Keratinocyte (primary cell): ENCODE measurements around the gene KRTAP4-7. TPM values are rescaled to one million over a fixed set of nuclear protein-coding genes. Genes with fewer than 3 reads are reported as not detected.

Experiments
- DNase-seq: peaks from one replicate; pipeline ENCODE4 v3.0.0-alpha.2; 2011; ENCODE audit warnings: low read depth, missing footprints, low spot score
- FAIRE-seq: peaks from 2 replicates; lab custom pipeline; 2011; peaks lifted over from hg19 to GRCh38; lab: Jason Lieb, UNC
- H2AFZ ChIP-seq: 2 replicates; pipeline ENCODE4 v1.6.0; 2012; ENCODE audit warnings: low read length, control low read depth, inconsistent platforms; ENCODE audit not compliant: control insufficient read depth
- H3K27ac ChIP-seq: 2 replicates; pipeline ENCODE4 v1.5.1; 2011; ENCODE audit warnings: low read length; ENCODE audit not compliant: control insufficient read depth, insufficient read depth
- H3K27me3 ChIP-seq: 3 replicates; pipeline ENCODE4 v1.6.0; 2011; ENCODE audit warnings: low read length; ENCODE audit not compliant: control insufficient read depth, insufficient read depth; ENCODE audit errors: extremely low read depth
- H3K36me3 ChIP-seq, 2 experiments: 2 replicates in 1 of 2; 3 replicates in 1 of 2; pipeline ENCODE4 v1.5.1; 2011; ENCODE audit warnings: low read length in 2 of 2, mild to moderate bottlenecking in 1 of 2; ENCODE audit not compliant: control insufficient read depth in 2 of 2, insufficient read depth in 2 of 2; ENCODE audit errors: extremely low read depth in 1 of 2
- H3K4me1 ChIP-seq: 3 replicates; pipeline ENCODE4 v1.5.1; 2011; ENCODE audit warnings: low read length; ENCODE audit not compliant: control insufficient read depth, insufficient read depth; ENCODE audit errors: extremely low read depth
- H3K4me2 ChIP-seq: 3 replicates; pipeline ENCODE4 v1.6.0; 2011; ENCODE audit warnings: low read depth, low read length; ENCODE audit not compliant: control insufficient read depth, insufficient read depth; ENCODE audit errors: extremely low read depth
- H3K4me3 ChIP-seq, 3 experiments: fragments of 200-600 bp in 1 of 3; sonication (generic) in 1 of 3; 2 replicates in 2 of 3; 3 replicates in 1 of 3; pipeline ENCODE4 v1.5.1; 2011 to 2016; ENCODE audit warnings: low read length in 3 of 3, mild to moderate bottlenecking in 3 of 3, control low read depth in 2 of 3, inconsistent platforms in 1 of 3, low read depth in 1 of 3, mixed read lengths in 1 of 3, mixed run types in 1 of 3, moderate library complexity in 1 of 3; ENCODE audit not compliant: control insufficient read depth in 2 of 3, insufficient read depth in 2 of 3; ENCODE audit errors: extremely low read depth in 1 of 3
- H3K79me2 ChIP-seq: 2 replicates; pipeline ENCODE4 v1.6.0; 2012; ENCODE audit warnings: low read length; ENCODE audit not compliant: control insufficient read depth, insufficient read depth
- H3K9ac ChIP-seq: 3 replicates; pipeline ENCODE4 v1.6.0; 2011; ENCODE audit warnings: low read length; ENCODE audit not compliant: control insufficient read depth, insufficient read depth; ENCODE audit errors: extremely low read depth
- H3K9me1 ChIP-seq: 3 replicates; pipeline ENCODE4 v1.6.0; 2011; ENCODE audit warnings: low read length; ENCODE audit not compliant: control insufficient read depth, insufficient read depth; ENCODE audit errors: extremely low read depth
- H3K9me3 ChIP-seq: 2 replicates; pipeline ENCODE4 v1.5.1; 2012; ENCODE audit warnings: low read depth, low read length; ENCODE audit not compliant: control insufficient read depth
- H4K20me1 ChIP-seq: 3 replicates; pipeline ENCODE4 v1.6.0; 2011; ENCODE audit warnings: low read length; ENCODE audit not compliant: control insufficient read depth, insufficient read depth; ENCODE audit errors: extremely low read depth
- CTCF ChIP-seq, 3 experiments: IDR thresholded peaks in 1 of 3; conservative IDR thresholded peaks in 1 of 3; optimal IDR thresholded peaks in 1 of 3; 2 replicates in 2 of 3; 3 replicates in 1 of 3; pipeline versions ENCODE3 to v1.5.1; 2011; ENCODE audit warnings: low read length in 3 of 3, mild to moderate bottlenecking in 3 of 3, moderate library complexity in 2 of 3, control low read depth in 1 of 3, inconsistent platforms in 1 of 3; ENCODE audit not compliant: insufficient read depth in 2 of 3; ENCODE audit errors: extremely low read depth in 1 of 3
- EZH2 ChIP-seq: IDR thresholded peaks from one replicate; pipeline ENCODE4 v1.6.1; 2012; ENCODE audit warnings: inconsistent platforms, mild to moderate bottlenecking, low read length, moderate library complexity
- dilution Hi-C: fragments of 300-500 bp; cut with MboI; formaldehyde crosslinking; loops from one replicate; pipeline ENCODE4 v1.7.0; 2020; ENCODE audit warnings: low sequenced_read_pairs; ENCODE audit not compliant: extremely low pct_ligation_motif_present
- polyA plus RNA-seq, 5 experiments: library from polyadenylated mRNA; depleted of rRNA in 3 of 5; stranded (reverse) in 3 of 5; stranded (forward) in 1 of 5; unstranded in 1 of 5; fragments of >200 nt; gene quantifications; 1 replicate in 1 of 5; 2 replicates in 3 of 5; 3 replicates in 1 of 5; pipeline versions ENCODE4 v1.2.1 to v1.2.3, GENCODE V29; 2011 to 2012; ENCODE audit warnings: missing spikeins in 2 of 5, low read depth in 1 of 5, low replicate concordance in 1 of 5

The KRTAP4-7 gene
- polyA plus RNA-seq, 1 donor (not counting 4 experiments of a cell fraction or from before 2014, with no cell fraction given) = not detected

GRCh38 chr17:41065829-41066624 lies 17.9 kb upstream of the KRTAP4-7 start, which contains the start of gene KRTAP2-4:
Gene KRTAP2-4, minus strand, starts transcription at chr17:41065879. Its CDS starts 34 bp downstream, at chr17:41065845.
- Histone ChIP-seq H3K27ac (peak within 1 kb of the TSS; percentile 10), H3K27me3 (no peaks in the 10 kb centered on the region), H4K20me1 (no peaks in the 10 kb centered on the region), H3K79me2 (no peaks in the 10 kb centered on the region), H2AFZ (no peak within 1 kb of the TSS), H3K36me3 (no peaks in the 10 kb centered on the region), H3K9me1 (no peaks in the 10 kb centered on the region), H3K9ac (no peak within 1 kb of the TSS), H3K4me1 (peaks cover 30% of the 10 kb centered on the region), H3K4me2 (no peak within 1 kb of the TSS), H3K9me3 (no peaks in the 10 kb centered on the region), H3K4me3 (no peak within 1 kb of the TSS)
- FAIRE-seq (peak; percentile 98), DNase-seq (peak; percentile 98)
- TF ChIP-seq EZH2 (no peak), CTCF (optimal IDR thresholded peaks at IDR 0.05 in 1 of 3, IDR thresholded peaks at IDR 0.05 in 1 of 3, conservative IDR thresholded peaks at IDR 0.05 in 1 of 3; ENCODE audit: extremely low read depth in 1 of 3, insufficient read depth in 2 of 3, low read length in 3 of 3) (no peak)
- dilution Hi-C loops = no loop called here

GRCh38 chr17:41067281-41067680 lies 16.7 kb upstream of the KRTAP4-7 start:
- no peaks in the 10 kb centered on the region for H3K27me3 ChIP-seq
- no peaks in the 10 kb centered on the region for H3K79me2 ChIP-seq
- dilution Hi-C loops = no loop called here
- H2AFZ ChIP-seq = no peak overlapping the region
- peaks cover 18% of the 10 kb centered on the region for H3K4me1 ChIP-seq
- H3K9me1 ChIP-seq = no peaks in the 10 kb centered on the region
- H3K4me2 ChIP-seq = no peak overlapping the region
- no peaks in the 10 kb centered on the region for H3K36me3 ChIP-seq
- no peak overlapping the region for H3K4me3 ChIP-seq
- H4K20me1 ChIP-seq = no peaks in the 10 kb centered on the region
- DNase-seq (no peak), FAIRE-seq (peak; percentile 51)
- H3K27ac ChIP-seq = no peak overlapping the region
- H3K9me3 ChIP-seq = no peaks in the 10 kb centered on the region
- no peak for TF ChIP-seq CTCF (optimal IDR thresholded peaks at IDR 0.05 in 1 of 3, IDR thresholded peaks at IDR 0.05 in 1 of 3, conservative IDR thresholded peaks at IDR 0.05 in 1 of 3; ENCODE audit: extremely low read depth in 1 of 3, insufficient read depth in 2 of 3, low read length in 3 of 3)
- TF ChIP-seq EZH2 = no peak
- H3K9ac ChIP-seq = no peak overlapping the region
